Measurements from ENCODE around the gene UPB1. TPM values are rescaled to one million over a fixed set of nuclear protein-coding genes. Genes with fewer than 3 reads are reported as not detected.

The UPB1 gene
- total RNA-seq, 3 donors from 2014 or later (not counting 1 experiment from before 2014, with no cell fraction given) = 0.33 to 1.6 (median 0.50) TPM

DNA sequence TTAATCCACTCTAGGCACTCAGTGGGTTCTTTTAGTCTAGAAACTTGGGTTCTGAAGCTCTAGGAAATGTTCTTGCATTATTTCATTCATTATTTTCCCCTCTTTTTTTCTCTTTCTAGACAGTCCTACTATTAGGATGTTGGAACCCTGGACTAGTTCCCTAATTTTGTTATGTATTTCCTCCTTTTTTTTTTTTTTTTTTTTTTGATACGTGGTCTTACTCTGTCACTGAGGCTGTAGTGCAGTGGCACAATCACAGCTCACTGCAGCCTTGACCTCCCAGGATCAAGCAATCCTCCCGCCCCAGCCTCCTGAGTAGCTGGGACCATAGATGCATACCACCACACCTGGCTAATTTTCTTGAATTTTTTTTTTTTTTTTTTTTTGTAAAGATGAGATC lies 9.4 kb downstream of the UPB1 start:
- 100% methylated on average over 1 of the region's 2 CpGs for WGBS (ENCODE audit: insufficient coverage)
- no peak overlapping the region for H3K27ac ChIP-seq (ENCODE audit: low read length)
- Mint-ChIP-seq H3K4me3 (no peak overlapping the region), H3K4me1 (peaks cover 8 to 11% of the 10 kb centered on the region in 2 donors), H3K27me3 (ENCODE audit: low read depth in 2 of 2) (peaks cover 0 to 3% of the 10 kb centered on the region in 2 donors), H3K36me3 (no peaks in the 10 kb centered on the region), H3K27ac (peak overlapping the region in 1 of 2 donors; percentile 24), H3K9me3 (no peaks in the 10 kb centered on the region)
- TF ChIP-seq, protein P1, sequence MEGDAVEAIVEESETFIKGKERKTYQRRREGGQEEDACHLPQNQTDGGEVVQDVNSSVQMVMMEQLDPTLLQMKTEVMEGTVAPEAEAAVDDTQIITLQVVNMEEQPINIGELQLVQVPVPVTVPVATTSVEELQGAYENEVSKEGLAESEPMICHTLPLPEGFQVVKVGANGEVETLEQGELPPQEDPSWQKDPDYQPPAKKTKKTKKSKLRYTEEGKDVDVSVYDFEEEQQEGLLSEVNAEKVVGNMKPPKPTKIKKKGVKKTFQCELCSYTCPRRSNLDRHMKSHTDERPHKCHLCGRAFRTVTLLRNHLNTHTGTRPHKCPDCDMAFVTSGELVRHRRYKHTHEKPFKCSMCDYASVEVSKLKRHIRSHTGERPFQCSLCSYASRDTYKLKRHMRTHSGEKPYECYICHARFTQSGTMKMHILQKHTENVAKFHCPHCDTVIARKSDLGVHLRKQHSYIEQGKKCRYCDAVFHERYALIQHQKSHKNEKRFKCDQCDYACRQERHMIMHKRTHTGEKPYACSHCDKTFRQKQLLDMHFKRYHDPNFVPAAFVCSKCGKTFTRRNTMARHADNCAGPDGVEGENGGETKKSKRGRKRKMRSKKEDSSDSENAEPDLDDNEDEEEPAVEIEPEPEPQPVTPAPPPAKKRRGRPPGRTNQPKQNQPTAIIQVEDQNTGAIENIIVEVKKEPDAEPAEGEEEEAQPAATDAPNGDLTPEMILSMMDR (IDR thresholded peaks at IDR 0.05) = no peak
- ATAC-seq (no peak), DNase-seq (no peak)
- intact Hi-C loops (cut with micrococcal nuclease) = no loop called here
- H3K4me3 ChIP-seq (ENCODE audit: low read length) = no peak overlapping the region
- no peaks in the 10 kb centered on the region for H3K27me3 ChIP-seq (ENCODE audit: control insufficient read depth, insufficient read depth, low read length)
- H3K9me3 ChIP-seq (ENCODE audit: control insufficient read depth, insufficient read depth, low read length) = no peaks in the 10 kb centered on the region
- H3K36me3 ChIP-seq (ENCODE audit: control insufficient read depth, insufficient read depth, low read length) = no peaks in the 10 kb centered on the region
- H3K4me1 ChIP-seq (ENCODE audit: control insufficient read depth, insufficient read depth, low read length) = peaks cover 15% of the 10 kb centered on the region

DNA sequence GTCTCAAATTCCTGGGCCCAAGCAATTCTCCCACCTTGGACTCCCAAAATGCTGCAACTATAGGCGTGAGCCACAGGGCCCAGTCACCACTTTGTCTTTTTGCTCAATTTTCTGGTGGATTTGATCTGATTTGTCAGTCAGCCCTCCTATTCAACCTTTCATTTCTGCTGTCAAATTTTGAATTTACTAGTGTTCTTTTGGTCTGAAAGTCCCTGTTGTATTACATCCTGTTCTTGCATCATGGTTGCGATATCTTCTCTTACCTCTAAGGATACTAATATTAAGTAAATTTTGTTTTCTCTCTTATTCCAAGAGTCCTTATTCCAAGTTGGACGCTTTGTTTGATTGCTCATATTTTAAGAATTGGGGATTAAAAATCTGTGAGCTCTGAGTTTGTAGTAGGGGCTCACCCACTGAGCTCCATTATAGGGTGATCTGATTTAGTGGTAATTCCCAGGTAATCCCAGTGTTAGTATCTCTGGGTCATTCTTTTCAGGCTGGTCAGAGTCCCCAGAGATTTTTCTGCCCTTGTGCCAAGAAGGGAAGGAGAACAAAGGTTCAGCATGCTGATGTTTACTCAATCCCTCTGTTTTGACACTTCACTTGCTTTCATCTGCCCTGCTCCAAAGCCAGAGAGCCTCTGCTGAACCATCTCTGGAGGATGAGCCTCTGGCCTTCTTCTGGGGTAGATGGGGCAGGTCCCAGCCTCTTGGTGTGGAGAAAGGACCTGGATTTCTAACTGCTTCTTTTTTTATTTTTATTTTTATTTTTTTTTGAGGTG lies 10.0 kb downstream of the UPB1 start:
- no peaks in the 10 kb centered on the region for H3K36me3 ChIP-seq (ENCODE audit: control insufficient read depth, insufficient read depth, low read length)
- DNase-seq (no peak), ATAC-seq (no peak)
- 94% methylated on average over 2 of the region's 3 CpGs for WGBS (ENCODE audit: insufficient coverage)
- no peaks in the 10 kb centered on the region for H3K27me3 ChIP-seq (ENCODE audit: control insufficient read depth, insufficient read depth, low read length)
- no peak overlapping the region for H3K27ac ChIP-seq (ENCODE audit: low read length)
- peaks cover 15% of the 10 kb centered on the region for H3K4me1 ChIP-seq (ENCODE audit: control insufficient read depth, insufficient read depth, low read length)
- no peak overlapping the region for H3K4me3 Mint-ChIP-seq
- no peaks in the 10 kb centered on the region for H3K9me3 ChIP-seq (ENCODE audit: control insufficient read depth, insufficient read depth, low read length)
- TF ChIP-seq, protein P1 (IDR thresholded peaks at IDR 0.05) = no peak
- H3K36me3 Mint-ChIP-seq = no peaks in the 10 kb centered on the region
- peak overlapping the region in 1 of 2 donors; percentile 24 for H3K27ac Mint-ChIP-seq
- H3K4me1 Mint-ChIP-seq = peaks cover 11% of the 10 kb centered on the region in 2 donors
- intact Hi-C loops (cut with micrococcal nuclease) = no loop called here
- no peaks in the 10 kb centered on the region for H3K9me3 Mint-ChIP-seq
- no peak overlapping the region for H3K4me3 ChIP-seq (ENCODE audit: low read length)
- H3K27me3 Mint-ChIP-seq (ENCODE audit: low read depth in 2 of 2) = peaks cover 0 to 3% of the 10 kb centered on the region in 2 donors

DNA sequence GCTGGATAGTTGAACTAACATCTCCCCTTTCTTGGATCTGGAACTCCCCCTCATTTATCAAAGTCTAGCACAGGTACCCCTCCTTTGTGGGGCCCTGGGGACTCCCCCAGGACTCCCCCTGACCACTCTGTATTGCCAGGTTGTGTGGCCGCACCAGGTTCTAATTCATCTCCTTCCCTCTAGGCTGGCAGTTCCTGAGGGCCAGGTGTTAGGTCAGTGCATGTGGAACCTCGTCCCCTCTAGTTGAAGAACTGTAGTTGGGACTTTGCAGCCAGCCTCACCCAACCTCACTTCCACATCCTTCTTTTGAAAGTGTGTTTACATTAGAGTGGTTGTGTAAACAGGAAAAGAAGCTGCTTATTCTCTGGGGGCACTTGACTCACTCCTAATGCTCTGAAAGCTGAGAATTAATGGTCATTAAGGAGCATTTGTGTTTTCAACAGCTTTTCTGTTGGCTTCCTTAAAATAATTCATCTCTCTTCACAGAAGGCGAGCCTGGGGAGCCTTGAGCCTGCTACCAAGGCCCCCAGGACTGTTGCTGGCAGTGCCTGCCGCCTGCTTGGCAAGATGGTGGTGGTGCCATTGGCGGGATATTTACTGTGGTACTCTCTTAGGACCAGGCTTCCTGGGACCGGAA lies 11.8 kb downstream of the UPB1 start:
- H3K27me3 Mint-ChIP-seq (ENCODE audit: low read depth in 2 of 2) = no peaks in the 10 kb centered on the region
- no peak overlapping the region for H3K4me3 ChIP-seq (ENCODE audit: low read length)
- TF ChIP-seq, protein P1 (IDR thresholded peaks at IDR 0.05) = no peak
- 63% methylated on average over 5 of the region's 6 CpGs for WGBS (ENCODE audit: insufficient coverage)
- no peaks in the 10 kb centered on the region for H3K36me3 Mint-ChIP-seq
- H3K9me3 ChIP-seq (ENCODE audit: control insufficient read depth, insufficient read depth, low read length) = no peaks in the 10 kb centered on the region
- no peak for ATAC-seq
- H3K4me1 Mint-ChIP-seq = peaks cover 28 to 29% of the 10 kb centered on the region in 2 donors
- no peak overlapping the region for H3K27ac ChIP-seq (ENCODE audit: low read length)
- H3K9me3 Mint-ChIP-seq = no peaks in the 10 kb centered on the region
- H3K4me1 ChIP-seq (ENCODE audit: control insufficient read depth, insufficient read depth, low read length) = peaks cover 30% of the 10 kb centered on the region
- intact Hi-C loops (cut with micrococcal nuclease) = no loop called here
- DNase-seq = no peak
- H3K4me3 Mint-ChIP-seq = no peak overlapping the region
- no peaks in the 10 kb centered on the region for H3K36me3 ChIP-seq (ENCODE audit: control insufficient read depth, insufficient read depth, low read length)
- H3K27ac Mint-ChIP-seq = no peak overlapping the region
- no peaks in the 10 kb centered on the region for H3K27me3 ChIP-seq (ENCODE audit: control insufficient read depth, insufficient read depth, low read length)
